AG08395 (cell line): Measurements from ENCODE around the gene CYP20A1.
"Not testable (repeated sequence)": the region's sequence is repeated elsewhere in the genome, so short reads cannot be mapped to it uniquely, and the experiment has no call there.

Experiments used
- DNase-seq: peaks from one replicate; pipeline ENCODE4 v3.0.0; 2012; ENCODE audit warnings: mixed read lengths, low spot score

Gene CYP20A1

GRCh38 chr2:203238704-203239526, at the start of gene CYP20A1:
Gene CYP20A1 (plus strand): TSS chr2:203239018. CDS start chr2:203239063, 45 bp downstream.
- DNase-seq = peak; percentile 95

GRCh38 chr2:203190547-203190946, 48.3 kb upstream of the CYP20A1 start:
- not testable (repeated sequence) for DNase-seq

GRCh38 chr2:203191026-203191425, 47.8 kb upstream of the CYP20A1 start:
- not testable (repeated sequence) for DNase-seq

- no peak for DNase-seq
Measured at GRCh38 chr2:203191961-203192360, 46.9 kb upstream of the CYP20A1 start.

- DNase-seq = no peak
Measured at GRCh38 chr2:203195331-203196036, 43.3 kb upstream of the CYP20A1 start.

GRCh38 chr2:203200866-203201265, 38.0 kb upstream of the CYP20A1 start:
- DNase-seq = no peak

GRCh38 chr2:203201426-203201825, 37.4 kb upstream of the CYP20A1 start:
- no peak for DNase-seq

- DNase-seq = no peak
Measured at GRCh38 chr2:203209538-203209937, 29.3 kb upstream of the CYP20A1 start.

- no peak for DNase-seq
Measured at GRCh38 chr2:203225423-203226039, 13.3 kb upstream of the CYP20A1 start.

GRCh38 chr2:203229674-203230073, 9.1 kb upstream of the CYP20A1 start:
- DNase-seq = not testable (repeated sequence)

- DNase-seq = no peak
Measured at GRCh38 chr2:203237346-203238238, 1.2 kb upstream of the CYP20A1 start.

GRCh38 chr2:203238292-203238703, 520 bp upstream of the CYP20A1 start:
- no peak for DNase-seq

GRCh38 chr2:203240491-203240890, 1.7 kb downstream of the CYP20A1 start:
- DNase-seq = no peak

GRCh38 chr2:203242518-203242917, 3.7 kb downstream of the CYP20A1 start:
- DNase-seq = no peak

GRCh38 chr2:203246646-203247045, 7.8 kb downstream of the CYP20A1 start:
- no peak for DNase-seq

GRCh38 chr2:203252818-203253217, 14.0 kb downstream of the CYP20A1 start:
- DNase-seq = no peak

GRCh38 chr2:203253422-203254095, 14.7 kb downstream of the CYP20A1 start:
- not testable (repeated sequence) for DNase-seq

GRCh38 chr2:203261326-203262159, 22.7 kb downstream of the CYP20A1 start:
- DNase-seq = no peak

- no peak for DNase-seq
Measured at GRCh38 chr2:203279288-203279687, 40.5 kb downstream of the CYP20A1 start.

- DNase-seq = peak; percentile 30
Measured at GRCh38 chr2:203280428-203281064, 41.7 kb downstream of the CYP20A1 start.
